HG03066 (cell line): ENCODE measurements around the gene ACTN3.
"Not testable (repeated sequence)": the region's sequence is repeated elsewhere in the genome, so short reads cannot be mapped to it uniquely, and the experiment has no call there.

Experiments used
- ATAC-seq: cut with Tn5 transposase; IDR thresholded peaks from one replicate; pipeline ENCODE4 v1.9.1; 2021; ENCODE audit warnings: low read depth; ENCODE audit not compliant: unreplicated experiment

ACTN3 gene

DNA sequence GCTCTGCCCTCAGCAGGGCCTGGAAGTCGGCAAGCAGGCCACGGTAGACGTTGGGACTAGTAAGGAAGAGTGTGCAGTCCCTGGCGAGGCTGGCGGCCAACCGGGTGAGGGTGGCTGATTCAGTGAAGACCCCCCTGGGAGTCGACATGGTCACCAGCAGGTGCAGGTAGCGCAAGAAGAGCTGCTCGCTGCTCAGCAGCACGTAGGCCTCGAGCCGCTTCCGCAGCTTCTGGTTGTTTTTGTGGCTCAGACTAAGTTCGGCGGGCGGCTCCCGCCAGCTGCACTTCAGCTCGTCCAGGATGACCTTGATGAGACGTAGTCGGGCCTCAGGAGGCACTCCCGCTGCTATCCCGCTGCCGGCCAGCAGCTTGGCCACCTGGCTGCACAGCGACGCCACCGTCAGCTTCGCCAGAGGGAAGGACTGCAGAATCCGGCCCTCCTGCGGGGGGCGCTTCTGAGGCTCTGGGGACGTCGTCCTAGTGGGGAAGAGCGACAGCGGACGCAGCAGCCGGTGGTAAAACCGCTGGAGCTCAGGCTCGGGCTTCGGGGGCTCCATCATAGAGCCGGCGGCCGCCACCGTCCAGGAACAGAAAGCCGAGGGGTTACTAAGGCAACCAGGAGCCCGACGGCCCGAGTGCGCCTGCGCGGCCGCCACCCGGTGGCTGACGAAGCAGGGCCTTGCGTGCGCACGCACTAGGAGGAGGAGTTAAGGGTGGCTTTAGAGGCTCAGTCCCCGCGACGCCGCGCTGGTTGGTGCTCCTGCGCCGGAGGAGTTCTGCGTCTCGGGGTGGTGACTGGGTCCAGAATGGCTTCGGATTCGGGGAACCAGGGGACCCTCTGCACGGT lies 46.0 kb downstream of the ACTN3 start, which contains the start of the genes CCDC87 and CCS:
CCDC87 (minus strand) TSS at position 607 of the 846 bp plus-strand sequence; CDS start at position 559, 48 bp downstream.
CCS (plus strand) TSS at position 729 of the 846 bp plus-strand sequence; CDS start at position 806, 77 bp downstream.
- ATAC-seq, result peak; percentile 78

DNA sequence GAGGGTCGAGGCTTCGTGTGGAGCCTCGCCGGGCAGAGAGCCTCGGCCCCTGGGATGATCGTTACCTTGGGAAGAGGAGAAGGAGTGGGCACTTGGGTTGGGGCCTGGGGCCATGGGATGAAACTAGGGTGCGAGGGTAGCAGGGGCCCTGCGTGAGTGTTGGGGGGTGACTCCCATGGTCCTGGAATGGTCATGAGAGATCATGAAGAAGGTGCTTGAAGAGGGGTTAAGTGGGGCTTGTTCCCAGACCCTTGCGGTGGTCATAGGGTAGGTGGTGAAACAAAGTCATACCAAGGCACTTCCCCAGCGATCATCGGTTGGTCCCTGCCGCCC lies 46.6 kb downstream of the ACTN3 start:
- peak; percentile 16 for ATAC-seq

DNA sequence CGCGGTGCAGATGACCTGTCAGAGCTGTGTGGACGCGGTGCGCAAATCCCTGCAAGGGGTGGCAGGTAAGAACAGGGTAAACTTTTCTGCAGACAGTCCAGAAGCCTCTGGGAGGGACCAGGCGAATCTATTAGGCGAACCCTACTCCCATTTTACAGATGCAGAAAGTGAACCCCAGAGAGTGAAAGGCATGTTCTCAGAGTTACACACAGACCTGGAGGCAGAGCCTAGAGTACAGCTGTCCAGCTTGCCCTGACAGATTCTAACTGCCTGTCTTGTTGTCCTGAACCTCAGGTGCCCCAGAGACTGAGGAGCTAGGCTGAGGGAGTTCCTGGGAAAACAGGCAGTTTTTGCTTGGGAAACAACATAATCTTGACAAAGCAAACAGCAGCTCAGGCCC lies 46.9 kb downstream of the ACTN3 start:
- ATAC-seq, result no peak

DNA sequence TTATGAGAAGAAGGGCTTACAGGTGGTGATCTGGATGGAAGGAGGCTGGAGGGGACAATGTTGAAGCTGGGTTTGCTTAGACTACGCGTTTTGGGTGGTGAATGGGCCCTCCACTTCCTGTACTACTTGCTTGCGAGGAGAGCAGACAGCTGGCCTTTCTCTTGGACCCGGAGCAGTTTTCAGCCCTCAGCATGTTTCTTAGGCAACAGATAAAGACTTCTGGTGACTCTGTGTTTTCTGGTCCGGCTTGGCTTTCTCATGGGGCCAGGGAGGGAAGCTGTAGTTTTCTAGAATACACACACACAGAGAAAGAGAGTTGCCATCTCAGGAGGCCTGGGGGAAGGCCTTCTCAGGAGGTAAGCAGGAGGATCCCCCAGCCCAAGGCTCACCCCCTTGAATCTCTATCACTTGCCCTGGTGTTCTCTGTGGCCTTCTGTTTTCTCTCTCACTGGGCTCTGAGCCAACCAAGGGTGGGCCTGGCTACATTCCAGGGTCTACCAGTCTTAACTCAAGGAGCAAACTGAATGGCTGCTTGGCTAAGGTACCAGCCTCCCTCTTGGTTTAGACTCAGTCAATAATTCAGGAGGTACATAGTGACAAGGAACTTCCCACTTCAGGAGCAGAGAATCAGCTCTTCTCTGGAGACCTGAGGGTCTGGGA lies 48.7 kb downstream of the ACTN3 start:
- ATAC-seq, result no peak

DNA sequence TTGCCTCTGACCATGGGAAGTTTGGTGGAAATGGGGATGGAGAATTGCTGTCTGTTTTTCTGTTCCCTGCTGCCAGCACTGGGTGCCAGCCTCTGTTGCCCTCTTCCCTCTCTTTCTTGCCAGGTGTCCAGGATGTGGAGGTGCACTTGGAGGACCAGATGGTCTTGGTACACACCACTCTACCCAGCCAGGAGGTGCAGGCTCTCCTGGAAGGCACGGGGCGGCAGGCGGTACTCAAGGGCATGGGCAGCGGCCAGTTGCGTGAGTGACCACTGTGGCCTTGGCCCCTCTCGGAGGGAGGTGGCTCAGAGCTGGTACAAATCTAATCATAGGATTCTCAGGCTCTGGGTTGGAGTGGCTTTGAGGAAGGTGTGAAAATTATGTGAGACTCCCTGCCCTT lies 52.3 kb downstream of the ACTN3 start:
- ATAC-seq, result no peak

DNA sequence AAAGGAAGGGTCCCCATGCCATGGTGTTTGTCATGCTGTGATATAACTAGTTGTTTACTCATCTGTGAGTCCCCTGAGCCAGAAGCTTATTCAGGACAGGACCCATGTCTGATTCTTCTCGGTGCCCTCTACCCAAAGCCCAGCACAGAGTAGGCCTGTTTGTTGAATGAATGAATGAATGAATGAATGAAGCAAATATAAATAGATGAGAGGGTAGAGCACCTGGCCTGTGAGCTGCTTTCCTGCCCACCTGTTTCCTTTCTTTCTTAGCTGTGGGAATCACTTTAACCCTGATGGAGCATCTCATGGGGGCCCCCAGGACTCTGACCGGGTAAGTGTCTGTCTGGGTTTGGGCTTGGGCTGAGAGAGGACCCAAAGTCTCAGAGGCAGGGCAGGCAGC lies 53.5 kb downstream of the ACTN3 start:
- no peak for ATAC-seq

DNA sequence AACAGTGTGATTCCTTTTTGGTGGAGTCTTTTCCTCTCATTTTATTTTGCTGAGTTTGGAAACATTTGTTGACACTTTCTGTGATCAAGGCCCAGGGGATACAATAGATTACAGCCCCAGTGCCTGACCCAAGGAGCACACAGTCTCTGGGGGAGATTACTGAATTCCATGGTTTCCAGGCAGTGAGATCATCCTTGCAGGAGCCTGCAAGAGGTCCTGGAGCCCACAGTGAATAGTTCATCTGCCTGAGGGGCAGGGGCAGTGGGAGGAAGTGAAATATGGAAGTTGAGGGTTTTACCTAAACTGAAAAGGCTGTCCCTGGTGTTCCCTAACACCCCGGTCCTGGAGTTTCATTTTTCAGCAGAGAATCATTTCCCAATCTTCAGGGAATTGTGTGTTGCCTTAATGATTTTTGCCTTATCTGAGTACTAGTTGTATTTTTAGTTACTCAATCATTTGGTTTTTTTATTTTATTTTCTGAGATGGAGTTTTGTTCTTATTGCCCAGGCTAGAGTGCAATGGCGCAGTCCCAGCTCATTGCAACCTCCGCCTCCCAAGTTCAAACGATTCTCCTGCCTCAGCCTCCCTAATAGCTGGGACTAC lies 54.0 kb downstream of the ACTN3 start:
- no peak for ATAC-seq

DNA sequence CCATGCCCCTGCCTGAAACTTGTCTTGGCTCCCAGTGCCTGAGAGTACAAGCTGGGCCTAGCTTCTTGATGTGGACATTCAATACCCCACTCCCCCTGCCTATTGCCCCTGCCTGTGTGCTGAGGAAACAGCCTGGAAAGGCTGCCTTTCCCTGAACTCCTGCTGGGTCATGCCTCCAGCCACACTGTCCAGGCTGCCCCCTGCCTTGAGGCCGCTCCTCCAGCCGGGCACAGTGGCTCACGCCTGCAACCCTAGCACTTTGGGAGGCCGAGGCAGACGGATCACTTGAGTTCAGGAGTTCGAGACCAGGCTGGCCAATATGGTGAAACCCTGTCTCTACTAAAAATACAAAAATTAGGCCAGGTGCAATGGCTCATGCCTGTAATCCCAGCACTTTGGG lies 56.4 kb downstream of the ACTN3 start:
- no peak for ATAC-seq

DNA sequence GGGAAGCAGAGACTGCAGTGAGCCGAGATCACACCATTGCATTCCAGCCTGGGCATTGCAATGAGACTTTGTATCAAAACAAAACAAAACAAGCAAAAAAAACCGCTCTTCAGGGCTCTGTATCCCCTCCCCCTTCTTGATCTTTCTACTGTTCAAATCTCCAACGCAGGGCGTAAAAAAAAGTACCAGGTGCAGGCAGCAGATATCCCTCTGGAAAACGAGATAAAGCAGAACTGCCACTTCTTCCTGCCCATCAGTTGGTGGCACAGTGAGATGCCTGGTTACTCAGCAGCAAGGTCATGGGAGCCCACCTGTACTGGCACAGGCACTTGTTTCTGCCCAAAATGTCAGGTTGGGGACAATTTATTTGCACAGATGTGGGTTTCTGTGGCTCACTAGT lies 57.5 kb downstream of the ACTN3 start:
- ATAC-seq, result no peak

DNA sequence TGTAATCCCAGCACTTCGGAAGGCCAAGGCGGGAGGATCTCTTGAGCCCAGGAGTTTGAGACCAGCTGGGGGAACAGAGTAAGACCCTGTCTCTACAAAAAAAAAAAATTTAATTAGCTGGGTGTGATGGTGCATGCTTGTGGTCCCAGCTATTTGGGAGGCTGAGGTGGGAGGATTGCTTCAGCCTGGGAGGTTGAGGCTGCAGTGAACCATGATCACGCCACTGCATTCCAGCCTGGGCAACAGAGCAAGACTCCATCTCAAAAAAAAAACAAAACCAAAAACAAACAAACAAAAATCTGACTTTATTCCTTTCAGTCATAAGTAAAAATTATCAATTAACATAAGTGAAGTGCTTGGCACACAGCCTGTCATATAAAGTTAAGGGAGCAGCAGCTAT lies 59.9 kb downstream of the ACTN3 start:
- not testable (repeated sequence) for ATAC-seq

DNA sequence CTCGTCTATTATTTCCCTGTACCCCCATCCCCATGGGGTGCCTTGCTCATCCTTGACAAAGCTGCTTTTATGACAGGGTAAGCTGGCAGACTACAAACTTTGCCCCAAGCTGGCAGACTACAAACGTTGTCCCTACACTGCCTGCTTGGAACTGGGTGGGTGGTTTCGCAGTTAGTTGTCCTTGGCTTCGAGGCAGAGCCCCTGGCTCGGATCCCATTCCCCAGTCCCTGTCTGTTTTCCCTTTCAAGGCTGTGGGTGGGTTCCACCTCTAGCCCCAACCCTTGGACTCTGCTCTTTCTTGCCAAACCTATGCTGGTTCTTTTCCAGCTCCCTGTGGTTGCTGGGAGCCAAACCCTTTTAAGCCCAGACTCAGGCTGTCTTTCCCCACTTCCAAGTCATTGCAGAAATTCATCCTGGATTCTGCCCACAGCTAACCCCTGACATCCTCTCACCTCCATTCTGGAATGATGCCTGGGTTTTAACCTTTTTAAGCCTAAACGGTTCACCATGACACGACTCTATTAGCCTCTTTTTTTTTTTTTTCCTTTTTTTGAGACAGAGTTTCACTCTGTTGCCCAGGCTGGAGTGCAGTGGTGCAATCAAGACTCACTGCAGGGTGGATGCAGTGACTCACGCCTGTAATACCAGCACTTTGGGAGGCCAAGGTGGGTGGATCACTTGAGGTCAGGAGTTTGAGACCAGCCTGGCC lies 60.6 kb downstream of the ACTN3 start:
- no peak for ATAC-seq

DNA sequence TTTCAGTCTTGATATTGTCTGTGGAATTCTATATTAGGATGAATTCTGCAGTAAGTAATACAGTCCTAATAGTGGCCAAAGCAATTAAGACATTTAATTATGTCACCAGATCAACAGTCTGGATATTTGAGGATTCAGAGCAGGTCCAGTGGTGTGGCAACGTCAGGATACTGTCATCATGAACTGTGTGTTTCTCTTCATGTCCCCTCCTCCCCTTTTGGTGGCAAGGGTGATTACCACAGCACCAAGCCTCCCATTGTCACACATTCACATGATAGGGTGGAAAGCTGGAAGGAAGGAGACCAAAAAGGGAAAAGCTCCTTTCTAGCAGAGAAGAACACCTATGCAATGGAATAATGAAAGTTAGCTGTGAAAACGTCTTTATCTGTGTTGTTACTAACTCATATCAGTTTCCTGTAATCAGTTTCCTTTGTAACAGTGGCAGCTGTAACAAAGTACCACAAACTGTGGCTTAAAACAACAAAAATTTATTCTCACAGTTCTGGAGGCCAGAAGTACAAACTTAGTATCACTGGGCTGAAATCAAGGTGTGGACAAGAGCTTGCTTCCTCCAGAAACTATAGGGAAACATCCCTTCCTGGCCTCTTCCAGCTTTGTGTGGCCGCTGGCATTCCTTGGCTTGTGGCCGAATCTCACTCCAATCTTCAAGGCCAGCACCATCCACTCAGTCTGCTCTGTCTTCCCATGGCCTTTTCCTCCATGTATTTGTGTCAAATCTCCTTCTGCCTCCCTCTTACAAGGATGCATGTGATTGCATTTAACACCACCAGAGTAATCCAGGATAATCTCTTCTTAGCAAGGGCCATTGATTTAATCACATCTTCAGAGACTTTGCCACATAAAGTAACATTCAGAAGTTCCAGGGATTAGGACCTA lies 63.3 kb downstream of the ACTN3 start:
- no peak for ATAC-seq

DNA sequence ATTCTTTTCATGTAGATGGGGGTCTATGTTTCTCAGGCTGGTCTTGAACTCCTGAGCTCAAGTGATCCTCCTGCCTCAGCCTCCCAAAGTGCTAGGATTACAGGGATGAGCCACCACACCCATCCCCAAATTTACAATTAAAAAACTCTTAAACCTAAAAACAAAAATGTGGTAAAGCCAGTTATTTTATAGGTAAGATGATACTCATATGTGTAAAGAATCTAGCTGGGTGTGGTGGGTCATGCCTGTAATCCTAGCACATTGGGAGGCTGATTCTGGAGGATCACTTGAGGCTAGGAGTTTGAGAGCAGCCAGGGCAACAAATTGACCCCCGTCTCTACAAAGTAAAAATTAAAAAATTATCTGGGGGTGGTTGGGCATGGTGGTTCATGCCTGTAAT lies 65.8 kb downstream of the ACTN3 start:
- no peak for ATAC-seq
